Fibroblast of lung (primary cell): ENCODE measurements around the gene OGDHL.

ENCODE experiments used
- CTCF ChIP-seq, 2 donors: IDR thresholded peaks in 1 of 2; conservative IDR thresholded peaks in 1 of 2; 1 replicate in 1 of 2; 2 replicates in 1 of 2; pipeline ENCODE4 v1.5.1; 2011 to 2012; ENCODE audit warnings: low read length in 2 of 2, control low read depth in 1 of 2, inconsistent platforms in 1 of 2, low read depth in 1 of 2, mild to moderate bottlenecking in 1 of 2
- EZH2 ChIP-seq: IDR thresholded peaks from 2 replicates; pipeline ENCODE4 v1.5.1; 2012; ENCODE audit warnings: low read length, control low read depth, mild to moderate bottlenecking; ENCODE audit errors: missing control alignments

GRCh38 chr10:49752584-49752983 lies 9.5 kb downstream of the OGDHL start:
- TF ChIP-seq CTCF (conservative IDR thresholded peaks at IDR 0.05 in 1 of 2, IDR thresholded peaks at IDR 0.05 in 1 of 2; ENCODE audit: low read depth in 1 of 2, low read length in 2 of 2) = no peak
- no peak for TF ChIP-seq EZH2
